Activated CD4-positive, alpha-beta memory T cell treated with anti-CD3 and anti-CD28 coated beads, Interleukin-2, amount 10 ng/mL, durations not matched to agents 7 days and 5 days (primary cell): ENCODE measurements around the gene MORN5. TPM values are rescaled to one million over a fixed set of nuclear protein-coding genes. Genes with fewer than 3 reads are reported as not detected.

Experiments
- CTCF ChIA-PET: fragments of 350-600 bp; sonication (Branson Sonifier 250); formaldehyde crosslinking; loops from one replicate; lab custom pipeline; 2021; ENCODE audit warnings: antibody characterized with exemption, inconsistent platforms; lab: Charles Lee
- POLR2A ChIA-PET: fragments of 350-600 bp; sonication (Branson Sonifier 250); formaldehyde crosslinking; loops from one replicate; lab custom pipeline; 2021; ENCODE audit warnings: antibody characterized with exemption; lab: Charles Lee
- DNase-seq: peaks from one replicate; pipeline ENCODE4 v3.0.0-alpha.2; 2020
- H3K27ac Mint-ChIP-seq: one replicate; pipeline ENCODE4 v1.8.0; 2021; ENCODE audit warnings: mild to moderate bottlenecking, mixed read lengths
- H3K27me3 Mint-ChIP-seq: one replicate; pipeline ENCODE4 v1.8.0; 2021; ENCODE audit warnings: mixed read lengths
- H3K36me3 Mint-ChIP-seq: one replicate; pipeline ENCODE4 v1.8.0; 2021; ENCODE audit warnings: low read depth, mixed read lengths
- H3K4me1 Mint-ChIP-seq: one replicate; pipeline ENCODE4 v1.8.0; 2021; ENCODE audit warnings: mixed read lengths
- H3K4me3 Mint-ChIP-seq: one replicate; pipeline ENCODE4 v1.8.0; 2021; ENCODE audit warnings: mild to moderate bottlenecking, mixed read lengths
- H3K9me3 Mint-ChIP-seq: one replicate; pipeline ENCODE4 v1.8.0; 2021; ENCODE audit warnings: mixed read lengths
- total RNA-seq, 2 experiments: library from RNA; stranded (reverse); gene quantifications; one replicate each; pipeline ENCODE4 v1.2.3, GENCODE V29; 2021

Gene MORN5
- total RNA-seq, 2 experiments from 2014 or later = not detected

DNA sequence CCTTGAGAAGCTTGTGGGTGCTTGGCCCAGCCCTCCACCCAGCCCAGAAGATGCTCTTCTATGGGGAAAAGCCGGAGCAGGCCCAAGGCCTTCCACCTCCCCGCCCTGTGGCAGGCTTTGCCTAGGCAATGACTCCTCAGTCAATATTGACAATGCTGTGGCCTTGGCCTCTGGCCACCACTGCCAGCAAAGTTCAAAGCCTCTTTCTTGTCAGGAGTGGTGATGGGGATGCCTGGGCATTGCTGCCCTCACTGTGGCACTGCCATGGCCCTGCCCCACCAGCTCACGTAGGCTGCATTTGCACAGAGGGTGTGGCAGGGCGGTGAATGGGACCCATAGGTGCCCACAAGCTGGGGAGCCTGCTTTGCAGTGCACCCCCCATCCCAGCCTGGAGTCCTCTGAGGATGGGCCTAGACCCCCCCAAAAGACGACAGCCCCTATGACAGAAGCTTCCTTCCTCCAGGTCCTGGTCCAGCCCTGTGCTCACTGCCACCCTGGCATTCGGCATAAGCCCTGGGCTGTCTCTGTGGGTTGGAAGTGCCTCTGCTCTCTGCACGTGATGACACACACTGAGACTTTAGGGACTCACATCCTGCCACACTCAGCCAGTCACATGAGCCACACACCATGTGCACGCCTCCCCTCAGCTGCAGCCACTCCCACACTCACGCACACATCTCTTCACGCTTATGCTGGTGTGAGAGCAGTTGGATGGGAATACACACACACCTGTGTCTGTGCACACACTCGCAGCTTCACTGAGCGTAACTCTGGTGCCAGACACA, 31.1 kb downstream of the MORN5 start:
- Mint-ChIP-seq H3K27me3 (peaks cover 5% of the 10 kb centered on the region), H3K4me3 (no peak overlapping the region), H3K4me1 (peaks cover 3% of the 10 kb centered on the region), H3K36me3 (no peaks in the 10 kb centered on the region), H3K9me3 (no peaks in the 10 kb centered on the region), H3K27ac (no peak overlapping the region)
- ChIA-PET POLR2A (no interaction called here), CTCF (no interaction called here)
- peak; percentile 24 for DNase-seq

DNA sequence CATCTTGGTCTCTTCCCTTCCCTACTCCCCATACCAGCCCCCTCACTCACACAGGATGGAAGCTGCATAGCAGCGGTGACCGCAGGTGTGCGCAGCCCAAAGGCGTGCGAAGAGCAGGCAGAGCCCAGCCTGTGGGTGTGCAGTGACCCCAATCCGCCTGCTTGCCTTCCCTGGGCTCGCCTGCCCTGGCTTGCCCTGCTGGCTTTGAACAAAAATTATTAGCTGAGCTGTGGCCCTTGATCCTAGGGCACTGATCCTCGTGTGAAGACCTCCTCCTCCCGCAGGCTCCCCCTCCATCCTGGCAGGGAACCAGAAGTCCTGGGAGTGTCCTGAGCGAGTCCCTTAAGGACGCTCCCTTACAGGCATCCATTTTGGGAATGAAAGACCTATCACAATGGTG, 31.9 kb downstream of the MORN5 start:
- no peak for DNase-seq
- peaks cover 5% of the 10 kb centered on the region for H3K27me3 Mint-ChIP-seq
- peaks cover 3% of the 10 kb centered on the region for H3K4me1 Mint-ChIP-seq
- no peak overlapping the region for H3K27ac Mint-ChIP-seq
- H3K9me3 Mint-ChIP-seq = no peaks in the 10 kb centered on the region
- CTCF ChIA-PET = interaction anchor here (0.8 kb wide), 2 partner anchors 9 to 67 kb away, joined by 3 read pairs; no protein-coding TSS in a partner anchor
- H3K4me3 Mint-ChIP-seq = no peak overlapping the region
- H3K36me3 Mint-ChIP-seq = no peaks in the 10 kb centered on the region
- POLR2A ChIA-PET = no interaction called here

DNA sequence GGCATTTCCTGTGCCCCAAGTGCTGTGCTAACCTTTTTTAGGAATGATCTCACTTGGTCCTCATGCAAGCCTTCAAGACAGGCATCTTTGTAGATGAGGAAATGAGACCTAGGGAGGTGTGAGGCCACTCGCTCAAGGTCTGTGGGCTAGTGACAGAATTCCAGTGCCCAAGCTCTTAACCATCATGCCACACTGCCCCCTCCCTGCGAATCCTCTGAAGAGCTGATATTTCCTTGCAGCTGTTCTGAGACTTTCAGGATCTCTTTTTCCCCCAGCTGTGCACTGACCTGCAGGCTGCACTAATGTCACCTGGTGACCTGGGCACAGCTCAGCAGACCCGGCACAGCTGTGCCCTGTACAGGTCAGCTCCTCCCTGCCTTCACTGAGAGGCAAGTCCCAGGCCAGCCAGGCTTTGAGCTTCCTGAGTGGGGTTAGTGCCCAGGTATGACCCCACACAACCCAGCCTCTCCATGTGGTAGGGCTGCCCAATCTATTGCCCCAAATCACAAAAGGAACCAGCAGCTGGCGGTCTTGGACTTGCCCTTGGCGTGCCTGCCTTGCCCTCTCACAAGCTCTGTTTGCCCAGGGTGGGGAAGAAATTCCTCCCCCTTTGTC, 32.7 kb downstream of the MORN5 start:
- no peak for DNase-seq
- Mint-ChIP-seq H3K27me3 (peaks cover 7% of the 10 kb centered on the region), H3K9me3 (no peaks in the 10 kb centered on the region), H3K4me1 (peaks cover 3% of the 10 kb centered on the region), H3K4me3 (no peak overlapping the region), H3K36me3 (no peaks in the 10 kb centered on the region), H3K27ac (no peak overlapping the region)
- ChIA-PET POLR2A (no interaction called here), CTCF (interaction anchor here (0.8 kb wide), 2 partner anchors 10 to 68 kb away, joined by 3 read pairs; no protein-coding TSS in a partner anchor)

DNA sequence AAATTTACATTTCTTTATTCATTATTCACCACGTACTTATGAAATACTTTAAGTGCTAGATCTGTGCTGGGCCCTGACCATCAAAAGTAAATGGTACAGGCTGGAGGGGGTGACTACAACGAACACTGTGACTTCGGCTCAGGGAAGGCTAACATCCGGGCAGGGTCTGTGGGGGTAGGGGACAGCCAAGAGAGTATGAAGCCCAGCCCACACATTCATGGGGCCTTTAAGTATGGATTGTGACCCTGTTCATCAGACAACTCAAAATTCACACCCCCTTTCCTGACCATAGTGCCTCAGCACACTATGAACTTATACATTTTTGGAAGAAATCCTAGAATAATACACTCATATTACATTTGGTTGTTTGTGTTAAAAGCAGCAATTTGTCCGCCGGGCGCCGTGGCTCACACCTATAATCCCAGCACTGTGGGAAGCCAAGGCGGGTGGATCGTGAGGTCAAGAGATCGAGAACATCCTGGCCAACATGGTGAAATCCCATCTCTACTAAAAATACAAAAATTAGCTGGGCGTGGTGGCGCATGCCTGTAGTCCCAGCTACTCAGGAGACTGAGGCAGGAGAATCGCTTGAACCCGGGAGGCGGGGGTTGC, 33.3 kb downstream of the MORN5 start:
- Mint-ChIP-seq H3K27me3 (peaks cover 7% of the 10 kb centered on the region), H3K27ac (no peak overlapping the region), H3K4me3 (no peak overlapping the region), H3K4me1 (peaks cover 3% of the 10 kb centered on the region), H3K36me3 (no peaks in the 10 kb centered on the region), H3K9me3 (no peaks in the 10 kb centered on the region)
- DNase-seq = no peak
- CTCF ChIA-PET = no interaction called here
- POLR2A ChIA-PET = no interaction called here

DNA sequence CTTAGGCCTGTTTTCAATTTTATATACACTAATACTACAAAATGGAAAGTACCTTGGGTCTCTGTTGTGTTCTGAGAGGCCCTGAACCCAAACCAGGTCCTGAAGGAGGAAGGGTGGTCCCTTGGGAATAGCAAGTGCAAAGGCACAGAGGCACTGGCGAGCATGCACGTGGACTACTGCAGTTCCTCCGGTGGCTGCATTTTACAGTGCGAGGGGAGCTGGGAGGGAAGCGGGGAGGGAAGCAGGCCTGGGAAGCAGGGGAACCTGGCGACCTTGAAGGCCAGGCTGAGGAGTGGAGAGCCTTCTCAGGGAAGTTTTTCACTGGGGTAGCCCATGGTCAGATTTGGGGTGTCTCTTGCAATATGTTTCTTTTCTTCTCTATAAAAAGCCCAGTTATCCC, 33.9 kb downstream of the MORN5 start:
- H3K4me3 Mint-ChIP-seq = no peak overlapping the region

DNA sequence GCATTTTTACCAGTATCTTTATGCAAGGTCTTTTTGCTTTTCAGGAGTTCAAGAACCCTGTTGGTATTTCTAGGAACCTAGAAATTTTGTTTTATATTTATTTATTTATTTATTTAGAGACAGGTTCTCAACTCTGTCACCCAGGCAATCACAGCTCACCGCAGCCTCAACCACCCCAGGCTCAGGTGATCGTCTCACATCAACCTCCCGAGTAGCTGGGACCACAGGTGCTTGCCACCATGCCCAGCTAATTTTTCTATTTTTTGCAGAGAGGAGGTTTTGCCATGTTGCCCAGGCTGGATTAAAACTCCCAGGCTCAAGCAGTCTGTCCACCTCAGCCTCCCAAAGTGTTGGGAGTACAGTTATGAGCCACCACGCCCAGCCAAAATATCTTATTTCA, 36.2 kb downstream of the MORN5 start:
- Mint-ChIP-seq H3K4me3 (no peak overlapping the region), H3K27me3 (peaks cover 9% of the 10 kb centered on the region), H3K4me1 (peaks cover 3% of the 10 kb centered on the region), H3K9me3 (no peaks in the 10 kb centered on the region), H3K27ac (no peak overlapping the region), H3K36me3 (no peaks in the 10 kb centered on the region)
- ChIA-PET CTCF (no interaction called here), POLR2A (no interaction called here)
- no peak for DNase-seq

More for the DNA sequence above, 33.9 kb downstream of the MORN5 start:
- H3K36me3 Mint-ChIP-seq = no peaks in the 10 kb centered on the region
- DNase-seq = no peak
- peaks cover 7% of the 10 kb centered on the region for H3K27me3 Mint-ChIP-seq
- no peak overlapping the region for H3K27ac Mint-ChIP-seq
- no peaks in the 10 kb centered on the region for H3K9me3 Mint-ChIP-seq
- ChIA-PET POLR2A (no interaction called here), CTCF (no interaction called here)
- peaks cover 3% of the 10 kb centered on the region for H3K4me1 Mint-ChIP-seq

DNA sequence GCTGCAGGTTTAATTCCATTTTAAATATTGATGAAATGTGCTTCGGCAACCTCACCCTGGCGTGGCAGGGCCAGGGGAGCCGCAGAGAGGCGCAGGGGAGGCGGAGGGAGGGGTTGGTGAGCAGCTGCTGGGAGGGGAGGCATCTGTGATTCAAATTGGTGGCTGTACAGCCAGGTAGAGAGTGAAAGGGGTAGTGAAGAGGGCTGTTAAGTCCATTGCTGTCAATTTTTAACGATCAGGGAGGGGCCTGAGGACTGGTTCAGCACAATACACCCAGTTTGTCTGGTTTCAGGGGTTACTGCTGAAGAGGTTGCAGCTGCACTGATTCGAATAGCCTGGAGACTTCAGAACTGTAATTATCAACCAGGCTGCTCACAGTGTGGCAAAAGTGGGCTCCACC, 37.7 kb downstream of the MORN5 start:
- H3K27ac Mint-ChIP-seq = no peak overlapping the region
- ChIA-PET POLR2A (no interaction called here), CTCF (no interaction called here)
- peaks cover 9% of the 10 kb centered on the region for H3K27me3 Mint-ChIP-seq
- no peaks in the 10 kb centered on the region for H3K36me3 Mint-ChIP-seq
- H3K9me3 Mint-ChIP-seq = no peaks in the 10 kb centered on the region
- H3K4me3 Mint-ChIP-seq = no peak overlapping the region
- no peaks in the 10 kb centered on the region for H3K4me1 Mint-ChIP-seq
- DNase-seq = no peak

DNA sequence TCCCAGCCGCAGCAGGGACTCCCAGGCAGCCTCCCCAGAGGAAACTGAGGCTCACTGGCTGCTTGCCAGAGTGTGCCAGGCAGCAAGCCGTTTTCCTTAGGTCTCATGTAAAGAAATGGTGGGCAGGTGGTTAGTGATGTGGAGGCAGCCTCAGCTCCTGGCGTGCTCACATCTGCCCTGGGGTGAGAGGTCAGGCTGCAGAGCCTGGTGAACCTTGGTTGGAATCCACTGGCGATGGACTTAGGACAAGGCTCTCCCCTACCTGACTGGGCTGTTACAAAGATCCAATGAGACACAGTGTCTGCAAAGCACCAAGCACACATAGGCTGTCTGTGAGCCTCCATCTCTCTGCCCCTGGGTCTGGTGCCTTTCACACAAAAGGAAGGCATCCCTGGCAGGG, 38.2 kb downstream of the MORN5 start:
- ChIA-PET CTCF (no interaction called here), POLR2A (no interaction called here)
- Mint-ChIP-seq H3K4me3 (no peak overlapping the region), H3K36me3 (no peaks in the 10 kb centered on the region), H3K4me1 (no peaks in the 10 kb centered on the region), H3K9me3 (no peaks in the 10 kb centered on the region), H3K27ac (no peak overlapping the region), H3K27me3 (peaks cover 9% of the 10 kb centered on the region)
- DNase-seq = no peak

DNA sequence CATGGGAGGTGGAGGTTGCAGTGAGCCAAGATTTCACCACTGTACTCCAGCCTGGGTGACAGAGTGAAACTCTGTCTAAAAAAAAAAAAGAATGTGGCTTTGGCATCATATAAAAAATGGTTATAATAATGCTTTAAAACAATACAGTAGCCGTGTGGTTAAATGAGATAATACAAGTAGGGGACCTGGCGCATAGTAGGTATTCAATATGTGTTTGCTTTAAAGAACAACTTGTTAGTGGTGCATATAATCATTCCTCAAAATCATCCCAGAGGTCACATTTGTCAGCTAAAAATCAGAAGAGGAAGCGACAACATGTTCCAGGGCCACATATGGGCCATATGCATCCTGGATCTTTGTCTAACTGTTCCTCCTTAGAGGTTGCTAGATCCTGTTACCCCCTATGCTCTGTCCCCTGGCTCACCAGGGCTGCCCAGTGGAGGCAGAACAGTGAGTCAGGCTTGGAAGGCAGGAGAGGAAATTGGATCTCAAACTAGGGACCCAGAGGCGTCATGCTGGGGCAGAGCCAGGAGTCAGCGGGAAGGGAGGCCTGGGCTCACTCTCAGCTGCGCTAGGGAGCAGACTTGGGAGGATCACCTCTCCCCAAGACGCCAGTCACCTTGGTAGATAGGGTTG, 41.4 kb downstream of the MORN5 start:
- ChIA-PET CTCF (interaction anchor here (0.7 kb wide), 1 partner anchor 99 kb away, joined by 3 read pairs; no protein-coding TSS in a partner anchor), POLR2A (no interaction called here)
- no peak for DNase-seq

DNA sequence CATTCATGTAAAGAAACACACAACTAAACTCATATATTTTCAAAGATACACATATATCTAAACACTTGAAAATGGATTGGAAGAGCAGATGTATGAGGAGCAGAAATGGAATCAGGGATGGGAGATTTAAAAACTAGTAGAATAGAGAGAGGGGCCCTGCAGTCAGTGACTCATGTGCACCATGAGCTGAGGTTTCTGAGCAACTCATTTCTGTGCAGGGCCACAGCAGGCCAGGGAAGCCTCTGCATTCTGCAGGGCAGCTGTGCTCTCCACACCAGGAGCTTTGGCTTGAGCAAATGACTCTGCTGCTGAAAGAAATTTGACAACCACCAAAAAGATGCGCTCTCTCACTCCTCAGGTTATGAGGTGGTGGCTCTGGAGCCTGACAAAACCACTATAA, 41.9 kb downstream of the MORN5 start:
- ChIA-PET POLR2A (no interaction called here), CTCF (no interaction called here)
- no peak for DNase-seq
- H3K27me3 Mint-ChIP-seq = peaks cover 4% of the 10 kb centered on the region
- H3K27ac Mint-ChIP-seq = no peak overlapping the region
- no peak overlapping the region for H3K4me3 Mint-ChIP-seq
- no peaks in the 10 kb centered on the region for H3K4me1 Mint-ChIP-seq
- no peaks in the 10 kb centered on the region for H3K36me3 Mint-ChIP-seq
- no peaks in the 10 kb centered on the region for H3K9me3 Mint-ChIP-seq

More for the DNA sequence above, 41.4 kb downstream of the MORN5 start:
- H3K4me3 Mint-ChIP-seq = no peak overlapping the region
- no peaks in the 10 kb centered on the region for H3K36me3 Mint-ChIP-seq
- peaks cover 4% of the 10 kb centered on the region for H3K27me3 Mint-ChIP-seq
- H3K4me1 Mint-ChIP-seq = no peaks in the 10 kb centered on the region
- H3K9me3 Mint-ChIP-seq = no peaks in the 10 kb centered on the region
- H3K27ac Mint-ChIP-seq = no peak overlapping the region

DNA sequence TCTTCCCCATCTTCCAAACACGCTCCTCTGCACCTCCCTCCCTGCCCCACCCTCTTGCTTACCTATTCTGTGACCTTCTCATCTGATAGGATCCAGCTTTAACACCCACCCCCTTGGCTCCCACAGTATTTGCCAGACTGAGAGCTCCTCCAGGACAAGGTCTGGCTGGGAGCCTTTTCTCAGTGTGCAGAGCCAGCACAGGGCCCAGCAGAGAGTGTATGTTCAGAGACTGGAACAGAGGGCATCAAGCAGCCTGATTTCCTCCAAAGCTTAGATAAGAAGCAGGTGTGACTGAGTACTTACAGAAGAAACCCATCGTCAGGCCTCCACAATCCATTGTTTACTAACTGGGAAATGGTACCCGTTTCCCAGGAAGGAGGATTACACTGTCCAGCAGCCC, 42.4 kb downstream of the MORN5 start:
- peaks cover 2% of the 10 kb centered on the region for H3K27me3 Mint-ChIP-seq
- no peak overlapping the region for H3K27ac Mint-ChIP-seq
- no peaks in the 10 kb centered on the region for H3K36me3 Mint-ChIP-seq
- CTCF ChIA-PET = no interaction called here
- H3K4me1 Mint-ChIP-seq = no peaks in the 10 kb centered on the region
- no peak for DNase-seq
- POLR2A ChIA-PET = no interaction called here
- no peak overlapping the region for H3K4me3 Mint-ChIP-seq
- no peaks in the 10 kb centered on the region for H3K9me3 Mint-ChIP-seq

DNA sequence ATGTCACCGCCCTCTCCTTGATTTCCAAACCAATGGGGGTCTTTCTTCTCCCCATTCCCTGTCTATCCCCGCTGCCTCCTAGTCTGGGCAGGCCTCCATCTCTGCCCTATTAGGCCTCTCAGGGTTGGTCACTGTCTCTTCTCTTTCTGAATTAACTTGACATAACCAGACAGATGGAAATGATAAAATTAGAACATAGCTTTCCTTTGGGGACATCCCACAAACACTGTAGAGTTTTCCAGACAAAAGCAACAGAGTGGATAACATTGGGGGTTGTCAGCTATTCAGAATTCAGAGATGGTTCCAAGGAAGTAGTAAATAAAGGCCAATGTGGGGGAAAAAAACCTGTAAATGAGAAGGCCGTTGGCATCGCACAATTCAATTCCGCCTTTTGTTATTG, 44.3 kb downstream of the MORN5 start:
- ChIA-PET POLR2A (no interaction called here), CTCF (no interaction called here)
- no peaks in the 10 kb centered on the region for H3K36me3 Mint-ChIP-seq
- no peaks in the 10 kb centered on the region for H3K4me1 Mint-ChIP-seq
- DNase-seq = no peak
- no peak overlapping the region for H3K27ac Mint-ChIP-seq
- H3K4me3 Mint-ChIP-seq = no peak overlapping the region
- H3K9me3 Mint-ChIP-seq = no peaks in the 10 kb centered on the region
- H3K27me3 Mint-ChIP-seq = no peaks in the 10 kb centered on the region

DNA sequence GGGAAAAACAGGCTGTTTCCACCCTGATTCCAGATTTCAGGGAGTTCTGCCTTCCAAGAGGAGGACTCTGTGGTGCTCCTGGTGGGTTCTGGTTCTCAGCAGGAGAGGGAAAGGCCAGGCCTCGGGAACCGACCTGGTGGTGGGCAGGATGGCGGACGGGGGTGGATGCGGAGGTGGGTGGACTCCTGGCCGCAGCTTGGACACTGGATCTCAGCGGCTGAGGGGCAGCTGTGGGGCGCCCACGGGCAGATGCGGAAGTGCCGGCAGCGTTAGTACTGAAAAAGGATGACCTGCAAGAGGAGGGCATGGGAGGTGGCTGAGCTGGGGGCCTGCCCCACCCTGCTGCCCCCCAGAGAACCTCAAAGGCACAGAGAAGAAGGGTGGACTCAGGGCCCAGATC, 44.8 kb downstream of the MORN5 start:
- H3K27ac Mint-ChIP-seq = no peak overlapping the region
- no peak overlapping the region for H3K4me3 Mint-ChIP-seq
- no peak for DNase-seq
- no peaks in the 10 kb centered on the region for H3K36me3 Mint-ChIP-seq
- H3K27me3 Mint-ChIP-seq = no peaks in the 10 kb centered on the region
- no peaks in the 10 kb centered on the region for H3K9me3 Mint-ChIP-seq
- ChIA-PET POLR2A (no interaction called here), CTCF (no interaction called here)
- no peaks in the 10 kb centered on the region for H3K4me1 Mint-ChIP-seq
